NB4 (cell line): Measurements from ENCODE around the gene AP1M2.

ENCODE experiments used
- DNase-seq: peaks from one replicate; pipeline ENCODE4 v3.0.0; 2010; ENCODE audit warnings: low read depth
- H3K4me3 ChIP-seq: one replicate; pipeline ENCODE4 v1.5.1; 2011; ENCODE audit warnings: mild to moderate bottlenecking, low read depth, low read length, moderate library complexity
- MAX ChIP-seq: IDR thresholded peaks from 2 replicates; pipeline ENCODE4 v1.6.1; 2011; ENCODE audit warnings: low read depth, low read length
- MYC ChIP-seq: IDR thresholded peaks from 2 replicates; pipeline ENCODE4 v1.6.1; 2011; ENCODE audit warnings: low read depth, low read length
- POLR2A ChIP-seq: IDR thresholded peaks from 2 replicates; pipeline ENCODE4 v1.6.1; 2011; ENCODE audit warnings: mild to moderate bottlenecking; ENCODE audit not compliant: insufficient read length; ENCODE audit errors: extremely low read depth
- TF ChIP-seq, protein P1 (sequence below): IDR thresholded peaks from one replicate; pipeline ENCODE4 v1.5.1; 2012; ENCODE audit warnings: low read depth, low read length

Gene AP1M2

GRCh38 chr19:10587022-10587838 is at the start of gene AP1M2:
Gene AP1M2 (minus strand): TSS chr19:10587312. CDS start chr19:10587231, 81 bp downstream.
- no peak for TF ChIP-seq MAX
- TF ChIP-seq, protein P1, sequence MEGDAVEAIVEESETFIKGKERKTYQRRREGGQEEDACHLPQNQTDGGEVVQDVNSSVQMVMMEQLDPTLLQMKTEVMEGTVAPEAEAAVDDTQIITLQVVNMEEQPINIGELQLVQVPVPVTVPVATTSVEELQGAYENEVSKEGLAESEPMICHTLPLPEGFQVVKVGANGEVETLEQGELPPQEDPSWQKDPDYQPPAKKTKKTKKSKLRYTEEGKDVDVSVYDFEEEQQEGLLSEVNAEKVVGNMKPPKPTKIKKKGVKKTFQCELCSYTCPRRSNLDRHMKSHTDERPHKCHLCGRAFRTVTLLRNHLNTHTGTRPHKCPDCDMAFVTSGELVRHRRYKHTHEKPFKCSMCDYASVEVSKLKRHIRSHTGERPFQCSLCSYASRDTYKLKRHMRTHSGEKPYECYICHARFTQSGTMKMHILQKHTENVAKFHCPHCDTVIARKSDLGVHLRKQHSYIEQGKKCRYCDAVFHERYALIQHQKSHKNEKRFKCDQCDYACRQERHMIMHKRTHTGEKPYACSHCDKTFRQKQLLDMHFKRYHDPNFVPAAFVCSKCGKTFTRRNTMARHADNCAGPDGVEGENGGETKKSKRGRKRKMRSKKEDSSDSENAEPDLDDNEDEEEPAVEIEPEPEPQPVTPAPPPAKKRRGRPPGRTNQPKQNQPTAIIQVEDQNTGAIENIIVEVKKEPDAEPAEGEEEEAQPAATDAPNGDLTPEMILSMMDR = no peak
- TF ChIP-seq POLR2A = no peak
- TF ChIP-seq MYC = no peak
- no peak for DNase-seq
- no peak within 1 kb of the TSS for H3K4me3 ChIP-seq

DNA sequence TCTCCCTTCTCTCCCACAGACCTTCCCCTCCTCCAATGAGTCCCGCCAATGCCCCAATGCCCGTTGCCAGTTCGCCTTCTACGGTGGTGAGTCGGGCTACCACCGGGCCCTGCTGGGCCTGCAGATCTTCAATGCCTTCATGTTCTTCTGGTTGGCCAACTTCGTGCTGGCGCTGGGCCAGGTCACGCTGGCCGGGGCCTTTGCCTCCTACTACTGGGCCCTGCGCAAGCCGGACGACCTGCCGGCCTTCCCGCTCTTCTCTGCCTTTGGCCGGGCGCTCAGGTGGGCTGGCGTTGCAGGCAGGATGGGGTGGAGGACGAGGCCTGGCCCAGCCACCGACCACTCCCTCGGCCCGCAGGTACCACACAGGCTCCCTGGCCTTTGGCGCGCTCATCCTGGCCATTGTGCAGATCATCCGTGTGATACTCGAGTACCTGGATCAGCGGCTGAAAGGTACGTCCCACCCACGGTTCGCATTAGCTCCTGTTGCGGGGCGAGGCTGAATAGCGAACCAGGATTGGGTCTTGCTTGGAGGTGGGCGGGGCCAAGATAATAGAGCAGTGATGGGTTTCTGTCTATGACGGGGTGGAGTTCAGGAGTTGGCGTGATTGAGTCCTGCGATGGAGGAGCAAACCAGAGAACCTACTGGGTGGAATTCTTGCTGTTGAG is 49.3 kb upstream of the AP1M2 start:
- no peak for DNase-seq
- no peak overlapping the region for H3K4me3 ChIP-seq

DNA sequence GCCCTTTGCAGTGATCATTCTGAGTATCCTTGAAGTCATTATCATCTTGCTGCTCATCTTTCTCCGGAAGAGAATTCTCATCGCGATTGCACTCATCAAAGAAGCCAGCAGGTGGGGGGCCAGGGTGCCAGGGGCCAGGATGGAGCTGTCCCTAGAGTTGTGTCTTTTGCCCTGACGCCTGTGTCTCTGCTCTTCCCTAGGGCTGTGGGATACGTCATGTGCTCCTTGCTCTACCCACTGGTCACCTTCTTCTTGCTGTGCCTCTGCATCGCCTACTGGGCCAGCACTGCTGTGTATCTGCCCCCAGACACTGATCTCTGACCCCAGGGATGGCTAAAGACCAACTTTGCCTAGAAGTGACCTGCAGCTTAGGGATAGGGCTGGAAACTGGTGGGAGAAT is 47.9 kb upstream of the AP1M2 start:
- TF ChIP-seq, protein P1 = no peak
- TF ChIP-seq POLR2A = no peak
- TF ChIP-seq MAX = no peak
- TF ChIP-seq MYC = no peak
- no peak for DNase-seq
- H3K4me3 ChIP-seq = no peak overlapping the region

More for the DNA sequence above, 49.3 kb upstream of the AP1M2 start:
- TF ChIP-seq MYC (no peak), MAX (no peak), POLR2A (no peak)
- TF ChIP-seq, protein P1 = no peak

GRCh38 chr19:10634430-10634829 is 47.3 kb upstream of the AP1M2 start:
- no peak for DNase-seq
- H3K4me3 ChIP-seq = no peak overlapping the region
- TF ChIP-seq MYC (no peak), MAX (no peak), POLR2A (no peak)
- TF ChIP-seq, protein P1 = no peak

DNA sequence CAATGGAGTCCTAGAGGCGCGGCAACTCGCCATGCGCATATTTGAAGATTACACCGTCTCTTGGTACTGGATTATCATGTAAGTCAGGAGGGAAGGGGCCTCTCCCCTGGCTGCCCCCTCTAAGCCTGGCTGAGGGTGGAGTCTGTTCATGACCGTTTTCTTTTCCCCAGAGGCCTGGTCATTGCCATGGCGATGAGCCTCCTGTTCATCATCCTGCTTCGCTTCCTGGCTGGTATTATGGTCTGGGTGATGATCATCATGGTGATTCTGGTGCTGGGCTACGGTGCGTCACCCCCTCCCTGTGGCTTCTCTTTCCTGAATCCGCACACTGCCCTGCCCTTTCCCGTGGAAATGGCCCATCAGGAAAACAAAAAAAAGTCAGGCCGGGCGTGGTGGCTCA is 44.8 kb upstream of the AP1M2 start:
- DNase-seq = peak; percentile 38
- no peak overlapping the region for H3K4me3 ChIP-seq
- no peak for TF ChIP-seq POLR2A
- no peak for TF ChIP-seq MAX
- TF ChIP-seq MYC = no peak
- TF ChIP-seq, protein P1 = no peak
